ENCODE data around the gene AMOT. TPM values are rescaled to one million over a fixed set of nuclear protein-coding genes. Genes with fewer than 3 reads are reported as not detected.
A peak's percentile ranks its signal among the peaks of the same experiment; 100 is the strongest.

The AMOT gene
- total RNA-seq, 1 donor from 2014 or later, result 3.8 TPM

GRCh38 chrX:112849016-112849415 lies 8.4 kb upstream of the AMOT start:
- H3K9me3 ChIP-seq (ENCODE audit: low read depth), result no peaks in the 10 kb centered on the region
- H3K36me3 Mint-ChIP-seq, result no peaks in the 10 kb centered on the region
- peaks cover 59% of the 10 kb centered on the region for H3K4me1 Mint-ChIP-seq
- H3K79me2 ChIP-seq (ENCODE audit: low read depth), result no peaks in the 10 kb centered on the region
- no peak overlapping the region for H3K9ac ChIP-seq
- H3K4me3 ChIP-seq, result no peak overlapping the region
- H3K36me3 ChIP-seq, result no peaks in the 10 kb centered on the region
- no peak for DNase-seq (ENCODE audit: low spot score)
- H3K4me2 ChIP-seq, result no peak overlapping the region
- H3K9me3 Mint-ChIP-seq, result no peaks in the 10 kb centered on the region
- H4K20me1 ChIP-seq (ENCODE audit: low read depth), result no peaks in the 10 kb centered on the region
- H3K27me3 ChIP-seq, result no peaks in the 10 kb centered on the region
- no peak overlapping the region for H3K27ac ChIP-seq
- H3K4me1 ChIP-seq, result peaks cover 42% of the 10 kb centered on the region
- H3K4me3 Mint-ChIP-seq, result no peak overlapping the region
- H3K27ac Mint-ChIP-seq, result no peak overlapping the region
- H2AFZ ChIP-seq (replicated peaks), result no peak overlapping the region
- no peaks in the 10 kb centered on the region for H3K27me3 Mint-ChIP-seq (ENCODE audit: insufficient read depth, low read depth)
- TF ChIP-seq EZH2phosphoT487 (IDR thresholded peaks at IDR 0.05) (no peak), CTCF (IDR thresholded peaks at IDR 0.05) (no peak), EZH2 (IDR thresholded peaks at IDR 0.05) (no peak)
- H3F3A ChIP-seq (ENCODE audit: low read depth), result peaks cover 12% of the 10 kb centered on the region

- Mint-ChIP-seq H3K9me3 (no peaks in the 10 kb centered on the region), H3K27me3 (ENCODE audit: insufficient read depth, low read depth) (no peaks in the 10 kb centered on the region), H3K27ac (peak overlapping the region; percentile 25), H3K4me1 (peaks cover 60% of the 10 kb centered on the region), H3K36me3 (no peaks in the 10 kb centered on the region), H3K4me3 (no peak overlapping the region)
- Histone ChIP-seq H3K4me3 (no peak overlapping the region), H3K27ac (no peak overlapping the region), H2AFZ (replicated peaks) (no peak overlapping the region), H3K9me3 (ENCODE audit: low read depth) (no peaks in the 10 kb centered on the region), H3K36me3 (no peaks in the 10 kb centered on the region), H3K4me1 (peaks cover 38% of the 10 kb centered on the region), H3K9ac (no peak overlapping the region), H3K27me3 (no peaks in the 10 kb centered on the region), H3K79me2 (ENCODE audit: low read depth) (no peaks in the 10 kb centered on the region), H3F3A (ENCODE audit: low read depth) (peaks cover 7% of the 10 kb centered on the region), H3K4me2 (no peak overlapping the region), H4K20me1 (ENCODE audit: low read depth) (no peaks in the 10 kb centered on the region)
- no peak for DNase-seq (ENCODE audit: low spot score)
- TF ChIP-seq EZH2phosphoT487 (IDR thresholded peaks at IDR 0.05) (no peak), EZH2 (IDR thresholded peaks at IDR 0.05) (no peak), CTCF (IDR thresholded peaks at IDR 0.05) (no peak)
Measured at GRCh38 chrX:112846782-112847181, 6.2 kb upstream of the AMOT start.

GRCh38 chrX:112846187-112846586 lies 5.6 kb upstream of the AMOT start:
- H3K4me3 Mint-ChIP-seq, result no peak overlapping the region
- DNase-seq (ENCODE audit: low spot score), result no peak
- no peaks in the 10 kb centered on the region for H3K36me3 Mint-ChIP-seq
- no peak overlapping the region for H3K4me3 ChIP-seq
- no peak overlapping the region for H2AFZ ChIP-seq (replicated peaks)
- peaks cover 34% of the 10 kb centered on the region for H3K4me1 ChIP-seq
- H3K36me3 ChIP-seq, result no peaks in the 10 kb centered on the region
- H3K9me3 Mint-ChIP-seq, result no peaks in the 10 kb centered on the region
- H3K27me3 Mint-ChIP-seq (ENCODE audit: insufficient read depth, low read depth), result no peaks in the 10 kb centered on the region
- no peak overlapping the region for H3K27ac ChIP-seq
- no peaks in the 10 kb centered on the region for H3K79me2 ChIP-seq (ENCODE audit: low read depth)
- H3K27me3 ChIP-seq, result no peaks in the 10 kb centered on the region
- H3K4me1 Mint-ChIP-seq, result peaks cover 57% of the 10 kb centered on the region
- no peak overlapping the region for H3K4me2 ChIP-seq
- no peaks in the 10 kb centered on the region for H4K20me1 ChIP-seq (ENCODE audit: low read depth)
- H3F3A ChIP-seq (ENCODE audit: low read depth), result peaks cover 7% of the 10 kb centered on the region
- peak overlapping the region; percentile 25 for H3K27ac Mint-ChIP-seq
- no peak overlapping the region for H3K9ac ChIP-seq
- no peaks in the 10 kb centered on the region for H3K9me3 ChIP-seq (ENCODE audit: low read depth)
- no peak for TF ChIP-seq EZH2 (IDR thresholded peaks at IDR 0.05)
- TF ChIP-seq EZH2phosphoT487 (IDR thresholded peaks at IDR 0.05), result no peak
- no peak for TF ChIP-seq CTCF (IDR thresholded peaks at IDR 0.05)

All from neural progenitor cell (in vitro differentiated cells).